ENCODE measurements around the gene AKNA.

The AKNA gene

GRCh38 chr9:114416906-114417305 is 29.1 kb upstream of the AKNA start:
- DNase-seq, result no peak

GRCh38 chr9:114416290-114416689 is 28.5 kb upstream of the AKNA start:
- no peak for DNase-seq

GRCh38 chr9:114414346-114414745 is 26.6 kb upstream of the AKNA start:
- no peak for DNase-seq

- no peak for DNase-seq
Measured at GRCh38 chr9:114413861-114414301, 26.1 kb upstream of the AKNA start.

GRCh38 chr9:114412048-114412683 is 24.4 kb upstream of the AKNA start:
- no peak for DNase-seq

GRCh38 chr9:114411452-114411851 is 23.7 kb upstream of the AKNA start:
- DNase-seq, result no peak

- DNase-seq, result no peak
Measured at GRCh38 chr9:114410910-114411309, 23.1 kb upstream of the AKNA start.

- no peak for DNase-seq
Measured at GRCh38 chr9:114409842-114410241, 22.1 kb upstream of the AKNA start.

- no peak for DNase-seq
Measured at GRCh38 chr9:114409103-114409780, 21.5 kb upstream of the AKNA start.

- DNase-seq, result no peak
Measured at GRCh38 chr9:114408645-114409044, 20.9 kb upstream of the AKNA start.

GRCh38 chr9:114407889-114408288 is 20.1 kb upstream of the AKNA start:
- DNase-seq, result no peak

- no peak for DNase-seq
Measured at GRCh38 chr9:114406441-114406840, 18.7 kb upstream of the AKNA start.

- DNase-seq, result peak; percentile 82
Measured at GRCh38 chr9:114405294-114406034, 17.7 kb upstream of the AKNA start.

GRCh38 chr9:114404531-114404930 is 16.7 kb upstream of the AKNA start:
- no peak for DNase-seq

- DNase-seq, result no peak
Measured at GRCh38 chr9:114403153-114403756, 15.5 kb upstream of the AKNA start.

GRCh38 chr9:114401344-114401743 is 13.6 kb upstream of the AKNA start:
- DNase-seq, result no peak

GRCh38 chr9:114400772-114401171 is 13.0 kb upstream of the AKNA start:
- DNase-seq, result no peak

GRCh38 chr9:114400219-114400618 is 12.4 kb upstream of the AKNA start:
- DNase-seq, result no peak

- no peak for DNase-seq
Measured at GRCh38 chr9:114399381-114399780, 11.6 kb upstream of the AKNA start.

- DNase-seq, result peak; percentile 98
Measured at GRCh38 chr9:114397848-114398605, 10.2 kb upstream of the AKNA start.

GRCh38 chr9:114397219-114397847 is 9.6 kb upstream of the AKNA start:
- no peak for DNase-seq

GRCh38 chr9:114396558-114397218 is 8.9 kb upstream of the AKNA start:
- no peak for DNase-seq

All from activated CD8-positive, alpha-beta memory T cell treated with anti-CD3 and anti-CD28 coated beads, Interleukin-2, amount 50 U/mL, for 48 hours (primary cell).